IMR-90 (cell line): Measurements from ENCODE around the gene INPP5B. TPM values are rescaled to one million over a fixed set of nuclear protein-coding genes. Genes with fewer than 3 reads are reported as not detected.

Source experiments
- ATAC-seq: fragments of 200-7000 bp; cut with Tn5 transposase; 2 replicates; pipeline ENCODE4 v1.9.1; 2020; ENCODE audit warnings: low read depth, mild to moderate bottlenecking, moderate library complexity
- BruUV-seq: library from RNA; stranded (reverse); fragments of 400-500 nt; replicated peaks from 2 replicates; lab custom pipeline; 2021; lab: Mats Ljungman, UMichigan
- CTCF ChIA-PET: fragments of 300-600 bp; formaldehyde crosslinking; extraction: SDS; loops from one replicate; lab custom pipeline; 2021; ENCODE audit warnings: antibody characterized with exemption; lab: Yijun Ruan, JAX
- POLR2A ChIA-PET: fragments of 300-600 bp; sonication (Branson Sonifier 250); formaldehyde crosslinking; loops from one replicate; lab custom pipeline; 2022; ENCODE audit warnings: antibody characterized with exemption; ENCODE audit not compliant: unreplicated experiment; lab: Charles Lee
- DNase-seq: peaks from one replicate; pipeline ENCODE4 v3.0.0; 2013
- H2AFZ ChIP-seq: replicated peaks from 2 replicates; pipeline ENCODE3; 2013; ENCODE audit warnings: low read length, mild to moderate bottlenecking; ENCODE audit not compliant: poor library complexity
- H2AK5ac ChIP-seq: 2 replicates; pipeline ENCODE4 v1.6.1; 2013; ENCODE audit warnings: low read depth, low read length, inconsistent platforms
- H2AK9ac ChIP-seq: replicated peaks from 2 replicates; pipeline ENCODE3; 2013; ENCODE audit warnings: mild to moderate bottlenecking, low read depth, low read length, moderate library complexity; ENCODE audit not compliant: poor library complexity
- H2BK120ac ChIP-seq: 2 replicates; pipeline ENCODE4 v1.6.1; 2013; ENCODE audit warnings: low read depth, low read length, inconsistent platforms
- H2BK15ac ChIP-seq: 3 replicates; pipeline ENCODE4 v1.6.1; 2013; ENCODE audit warnings: low read depth, low read length, inconsistent platforms
- H2BK20ac ChIP-seq: 2 replicates; pipeline ENCODE4 v1.6.1; 2013; ENCODE audit warnings: low read depth, mild to moderate bottlenecking, inconsistent platforms, low read length, moderate library complexity
- H2BK5ac ChIP-seq: 2 replicates; pipeline ENCODE4 v1.6.1; 2013; ENCODE audit warnings: mild to moderate bottlenecking, low read depth, low read length, inconsistent platforms; ENCODE audit not compliant: poor library complexity, severe bottlenecking
- H3K14ac ChIP-seq: replicated peaks from 2 replicates; pipeline ENCODE4 v1.6.1; 2013; ENCODE audit warnings: low read depth, low read length, inconsistent platforms
- H3K18ac ChIP-seq: 2 replicates; pipeline ENCODE4 v1.6.1; 2013; ENCODE audit warnings: low read depth, low read length, control low read depth
- H3K23ac ChIP-seq: 2 replicates; pipeline ENCODE4 v1.6.1; 2013; ENCODE audit warnings: low read depth, low read length, inconsistent platforms
- H3K27ac ChIP-seq: 2 replicates; pipeline ENCODE4 v1.5.1; 2013; ENCODE audit warnings: mild to moderate bottlenecking, control low read depth, low read length; ENCODE audit not compliant: insufficient read depth
- H3K27me3 ChIP-seq: 2 replicates; pipeline ENCODE4 v1.6.1; 2013; ENCODE audit warnings: low read length; ENCODE audit not compliant: control insufficient read depth, insufficient read depth
- H3K36me3 ChIP-seq: 2 replicates; pipeline ENCODE4 v1.6.1; 2013; ENCODE audit warnings: low read length, mixed read lengths; ENCODE audit not compliant: control insufficient read depth, insufficient read depth
- H3K4ac ChIP-seq: 2 replicates; pipeline ENCODE4 v1.6.1; 2013; ENCODE audit warnings: low read depth, low read length, inconsistent platforms
- H3K4me1 ChIP-seq: 2 replicates; pipeline ENCODE4 v1.6.1; 2013; ENCODE audit warnings: low read length, mixed read lengths; ENCODE audit not compliant: control insufficient read depth, insufficient read depth
- H3K4me2 ChIP-seq: 2 replicates; pipeline ENCODE4 v1.6.1; 2013; ENCODE audit warnings: low read depth, mild to moderate bottlenecking, control low read depth, low read length, moderate library complexity
- H3K4me3 ChIP-seq: 2 replicates; pipeline ENCODE4 v1.5.1; 2013; ENCODE audit warnings: low read depth, mild to moderate bottlenecking, control low read depth, low read length, moderate library complexity; ENCODE audit not compliant: insufficient read depth
- H3K56ac ChIP-seq: 2 replicates; pipeline ENCODE4 v1.6.1; 2013; ENCODE audit warnings: low read length, inconsistent platforms; ENCODE audit not compliant: insufficient read depth; ENCODE audit errors: extremely low read depth
- H3K79me1 ChIP-seq, 2 experiments: 2 replicates each; pipeline ENCODE4 v1.6.1; 2013; ENCODE audit warnings: low read length in 2 of 2, inconsistent platforms in 1 of 2, low read depth in 1 of 2
- H3K9ac ChIP-seq: 2 replicates; pipeline ENCODE4 v1.6.1; 2013; ENCODE audit warnings: low read depth, low read length, control low read depth
- H3K9me1 ChIP-seq: 2 replicates; pipeline ENCODE4 v1.6.1; 2013; ENCODE audit warnings: low read length, inconsistent platforms; ENCODE audit not compliant: insufficient read depth
- H3K9me3 ChIP-seq: 2 replicates; pipeline ENCODE4 v1.6.1; 2013; ENCODE audit warnings: low read length; ENCODE audit not compliant: control insufficient read depth, insufficient read depth
- H4K20me1 ChIP-seq: 2 replicates; pipeline ENCODE4 v1.6.1; 2013; ENCODE audit warnings: low read length, inconsistent platforms; ENCODE audit not compliant: insufficient read depth
- H4K5ac ChIP-seq: 2 replicates; pipeline ENCODE4 v1.6.1; 2013; ENCODE audit warnings: mild to moderate bottlenecking, low read depth, low read length, control low read depth
- H4K8ac ChIP-seq, 2 experiments: 2 replicates each; pipeline ENCODE4 v1.6.1; 2013; ENCODE audit warnings: low read depth in 2 of 2, low read length in 2 of 2, control low read depth in 1 of 2, inconsistent platforms in 1 of 2
- H4K91ac ChIP-seq: 2 replicates; pipeline ENCODE4 v1.6.1; 2013; ENCODE audit warnings: low read depth, low read length, inconsistent platforms; ENCODE audit not compliant: insufficient read depth
- FOS ChIP-seq: fragments of 150-350 bp; IDR thresholded peaks from 2 replicates; pipeline ENCODE4 v1.6.1; 2016; ENCODE audit warnings: low read depth, low read length
- NFE2L2 ChIP-seq: fragments of 150-350 bp; IDR thresholded peaks from 2 replicates; pipeline ENCODE4 v1.6.1; 2016; ENCODE audit warnings: low read depth, mild to moderate bottlenecking, low read length
- RAD21 ChIP-seq: IDR thresholded peaks from 2 replicates; pipeline ENCODE4 v1.6.1; 2012; ENCODE audit warnings: low read length, improper control_type of control experiment
- RFX5 ChIP-seq: IDR thresholded peaks from 2 replicates; pipeline ENCODE4 v1.8.0; 2012; ENCODE audit warnings: low read depth, mild to moderate bottlenecking, low read length, moderate library complexity
- WGBS, 2 experiments: methylation state at CpG; one replicate each; pipeline versions ENCODE4 v1.1.5 to v1.1.7; 2013; ENCODE audit warnings: missing lambda C conversion rate in 2 of 2; ENCODE audit not compliant: insufficient read length in 1 of 2; ENCODE audit errors: extremely low coverage in 2 of 2; 5-methylcytosine and 5-hydroxymethylcytosine counted together
- dilution Hi-C: fragments of 300-500 bp; cut with HindIII; formaldehyde crosslinking; loops from one replicate; pipeline ENCODE4 v1.14.3; 2018; ENCODE audit warnings: low sequenced_read_pairs; ENCODE audit not compliant: unreplicated experiment
- in situ Hi-C: fragments of 300-500 bp; cut with MboI; formaldehyde crosslinking; loops from 3 replicates; pipeline ENCODE4 v1.14.3; 2019; ENCODE audit warnings: low sequenced_read_pairs, inconsistent platforms, mixed read lengths
- intact Hi-C: fragments of 100-400 bp; cut with micrococcal nuclease; formaldehyde crosslinking; loops from 2 replicates; pipeline ENCODE4 v1.10.0; 2022
- polyA plus RNA-seq, 3 experiments: library from polyadenylated mRNA; depleted of rRNA; stranded (reverse); fragments of >200 nt; gene quantifications; 2 replicates each; pipeline ENCODE4 v1.2.3, GENCODE V29; 2012; ENCODE audit warnings: low replicate concordance in 1 of 3
- total RNA-seq: library from RNA; depleted of rRNA; stranded (reverse); fragments of >200 nt; gene quantifications from 2 replicates; pipeline ENCODE4 v1.2.3, GENCODE V29; 2012
- TF ChIP-seq, protein P1 (sequence below): fragments of 150-350 bp; IDR thresholded peaks from 2 replicates; pipeline ENCODE4 v1.6.1; 2017; ENCODE audit warnings: mild to moderate bottlenecking, antibody characterized with exemption, low read length, low read depth

Gene INPP5B
- total and polyA plus RNA-seq, 2 of the 4 experiments (the other 2 are of a cell fraction): 9.4 to 20.4 TPM

DNA sequence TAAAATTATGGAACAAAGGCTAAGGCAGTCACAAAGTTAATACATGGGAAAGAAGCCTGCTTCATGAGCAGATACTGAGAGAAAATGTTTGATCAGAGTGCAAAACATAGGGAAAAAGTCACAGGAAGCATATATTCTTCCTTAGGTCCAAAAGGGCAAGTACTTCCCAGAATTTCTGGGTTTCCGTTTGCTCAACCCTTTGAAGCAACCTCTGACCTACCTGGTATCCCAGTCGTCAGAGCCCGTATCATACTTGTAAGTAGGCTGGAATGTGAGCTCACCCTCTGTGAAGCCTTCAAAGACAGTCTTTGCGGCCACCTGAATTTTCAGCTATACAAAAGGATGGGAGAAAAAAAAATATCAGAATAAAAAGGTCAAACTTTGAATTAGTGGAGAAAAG is 67.0 kb downstream of the INPP5B start:
- no peak overlapping the region for H4K5ac ChIP-seq
- H3K36me3 ChIP-seq: peaks cover 52% of the 10 kb centered on the region
- no peak overlapping the region for H3K14ac ChIP-seq
- H3K9me1 ChIP-seq: no peaks in the 10 kb centered on the region
- CTCF ChIA-PET: no interaction called here
- no peaks in the 10 kb centered on the region for H3K9me3 ChIP-seq
- no peak for TF ChIP-seq FOS
- no peak for TF ChIP-seq NFE2L2
- no peak for TF ChIP-seq RFX5
- TF ChIP-seq, protein P1, sequence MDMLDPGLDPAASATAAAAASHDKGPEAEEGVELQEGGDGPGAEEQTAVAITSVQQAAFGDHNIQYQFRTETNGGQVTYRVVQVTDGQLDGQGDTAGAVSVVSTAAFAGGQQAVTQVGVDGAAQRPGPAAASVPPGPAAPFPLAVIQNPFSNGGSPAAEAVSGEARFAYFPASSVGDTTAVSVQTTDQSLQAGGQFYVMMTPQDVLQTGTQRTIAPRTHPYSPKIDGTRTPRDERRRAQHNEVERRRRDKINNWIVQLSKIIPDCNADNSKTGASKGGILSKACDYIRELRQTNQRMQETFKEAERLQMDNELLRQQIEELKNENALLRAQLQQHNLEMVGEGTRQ: no peak
- no peak for TF ChIP-seq RAD21
- no peak overlapping the region for H3K23ac ChIP-seq
- H2BK120ac ChIP-seq: no peak overlapping the region
- dilution Hi-C loops: no loop called here
- no peaks in the 10 kb centered on the region for H3K27me3 ChIP-seq
- DNase-seq (no peak), ATAC-seq (no peak)
- no peak overlapping the region for H3K9ac ChIP-seq
- no peaks in the 10 kb centered on the region for H4K20me1 ChIP-seq
- H2BK20ac ChIP-seq: no peak overlapping the region
- H2AK9ac ChIP-seq: no peak overlapping the region
- no peak overlapping the region for H4K91ac ChIP-seq
- no peak overlapping the region for H2BK5ac ChIP-seq
- H3K4me1 ChIP-seq: no peaks in the 10 kb centered on the region
- no peak overlapping the region for H3K27ac ChIP-seq
- intact Hi-C loops: loop anchor here (5.0 kb wide), 1 partner anchor 87 kb away; no protein-coding TSS in a partner anchor
- WGBS, 2 experiments: 100% methylated on average over 2 of the region's 4 CpGs; no CpG with 5 or more reads in 1 of the 2 experiments
- in situ Hi-C loops: no loop called here
- BruUV-seq: no TSS peak
- H3K4ac ChIP-seq: no peak overlapping the region
- POLR2A ChIA-PET: no interaction called here
- no peak overlapping the region for H2AFZ ChIP-seq
- H3K56ac ChIP-seq: no peak overlapping the region
- H3K4me2 ChIP-seq: no peak overlapping the region
- no peaks in the 10 kb centered on the region; a peak in 1 of 4 replicates for H3K79me1 ChIP-seq
- no peak overlapping the region for H3K4me3 ChIP-seq
- H3K18ac ChIP-seq: no peak overlapping the region
- no peak overlapping the region for H4K8ac ChIP-seq
- H2AK5ac ChIP-seq: no peak overlapping the region
- no peak overlapping the region for H2BK15ac ChIP-seq
